Stimulated activated CD4-positive, alpha-beta T cell treated with anti-CD3 and anti-CD28 coated beads, Interleukin-1b, Interleukin-23, amount 100 ng/mL, for 24 hours (primary cell): ENCODE results near the gene FHOD1.

Source experiments
- DNase-seq, 4 experiments: peaks; one replicate each; pipeline ENCODE4 v3.0.0-alpha.2; 2020; ENCODE audit warnings: low read depth in 4 of 4, low spot score in 1 of 4

The FHOD1 gene

GRCh38 chr16:67252609-67253497, 5.6 kb upstream of the FHOD1 start:
- no peak for DNase-seq

- DNase-seq = no peak
Measured at GRCh38 chr16:67250045-67250327, 2.7 kb upstream of the FHOD1 start.

- no peak for DNase-seq
Measured at GRCh38 chr16:67249178-67250044, 2.1 kb upstream of the FHOD1 start.

GRCh38 chr16:67248401-67249177, 1.3 kb upstream of the FHOD1 start, which contains the start of gene SLC9A5:
SLC9A5 (plus strand) TSS chr16:67248979; CDS start chr16:67249015, 36 bp downstream.
- no peak for DNase-seq

- DNase-seq = no peak
Measured at GRCh38 chr16:67248073-67248400, 756 bp upstream of the FHOD1 start.

- DNase-seq = no peak
Measured at GRCh38 chr16:67246756-67247191, 507 bp downstream of the FHOD1 start.

- no peak for DNase-seq
Measured at GRCh38 chr16:67246081-67246755, 1.1 kb downstream of the FHOD1 start.

GRCh38 chr16:67245674-67246080, 1.6 kb downstream of the FHOD1 start:
- no peak for DNase-seq

GRCh38 chr16:67245186-67245585, 2.1 kb downstream of the FHOD1 start:
- no peak for DNase-seq

GRCh38 chr16:67244387-67245185, 2.7 kb downstream of the FHOD1 start:
- peak in 3 of 4 experiments; percentile 44 to 70 (median 60) for DNase-seq

- DNase-seq = no peak
Measured at GRCh38 chr16:67243481-67243880, 3.8 kb downstream of the FHOD1 start.

GRCh38 chr16:67242138-67242730, 5.0 kb downstream of the FHOD1 start:
- no peak for DNase-seq

GRCh38 chr16:67241008-67241900, 6.0 kb downstream of the FHOD1 start:
- no peak for DNase-seq

- no peak for DNase-seq
Measured at GRCh38 chr16:67240506-67240905, 6.8 kb downstream of the FHOD1 start.

GRCh38 chr16:67238806-67239470, 8.3 kb downstream of the FHOD1 start:
- DNase-seq = no peak

GRCh38 chr16:67238278-67238575, 9.1 kb downstream of the FHOD1 start:
- DNase-seq = no peak

- DNase-seq = no peak
Measured at GRCh38 chr16:67237396-67238277, 9.6 kb downstream of the FHOD1 start.
